ENCODE data around the gene NAXE. TPM values are rescaled to one million over a fixed set of nuclear protein-coding genes. Genes with fewer than 3 reads are reported as not detected.
"Not testable (repeated sequence)": the region's sequence is repeated elsewhere in the genome, so short reads cannot be mapped to it uniquely, and the experiment has no call there.

NAXE gene
- total RNA-seq, 1 donor from 2014 or later: 99.1 TPM

- Mint-ChIP-seq H3K27me3 (ENCODE audit: low read depth) (no peaks in the 10 kb centered on the region), H3K4me1 (peaks cover 23% of the 10 kb centered on the region), H3K27ac (peak overlapping the region; percentile 98), H3K36me3 (peaks cover 12% of the 10 kb centered on the region), H3K4me3 (peak overlapping the region; percentile 97), H3K9me3 (no peaks in the 10 kb centered on the region)
- no peak for TF ChIP-seq CTCF (IDR thresholded peaks at IDR 0.05; ENCODE audit: unreplicated experiment)
- DNase-seq (ENCODE audit: low spot score in 2 of 2, unreplicated experiment in 2 of 2): no peak
These were observed 9.2 kb downstream of the NAXE start for GRCh38 chr1:156600733-156601121.

GRCh38 chr1:156601122-156601830, 9.7 kb downstream of the NAXE start, which contains the start of gene GPATCH4:
Gene GPATCH4, minus strand, starts transcription at chr1:156601479.
- Mint-ChIP-seq H3K4me3 (peak within 1 kb of the TSS; percentile 97), H3K4me1 (peaks cover 23% of the 10 kb centered on the region), H3K27ac (peak within 1 kb of the TSS; percentile 98), H3K9me3 (no peaks in the 10 kb centered on the region), H3K36me3 (peaks cover 11% of the 10 kb centered on the region), H3K27me3 (ENCODE audit: low read depth) (no peaks in the 10 kb centered on the region)
- no peak for TF ChIP-seq CTCF (IDR thresholded peaks at IDR 0.05; ENCODE audit: unreplicated experiment)
- DNase-seq (ENCODE audit: low spot score in 2 of 2, unreplicated experiment in 2 of 2): peak; percentile 35 to 71

- H3K4me3 Mint-ChIP-seq: peak overlapping the region; percentile 97
- peaks cover 23% of the 10 kb centered on the region for H3K4me1 Mint-ChIP-seq
These were observed 10.3 kb downstream of the NAXE start for GRCh38 chr1:156601892-156602291.

GRCh38 chr1:156602557-156602993, 11.0 kb downstream of the NAXE start:
- Mint-ChIP-seq H3K4me1 (peaks cover 23% of the 10 kb centered on the region), H3K4me3 (peak overlapping the region; percentile 21), H3K9me3 (no peaks in the 10 kb centered on the region), H3K27me3 (ENCODE audit: low read depth) (no peaks in the 10 kb centered on the region), H3K27ac (peak overlapping the region; percentile 53), H3K36me3 (peaks cover 5% of the 10 kb centered on the region)
- DNase-seq (ENCODE audit: low spot score in 2 of 2, unreplicated experiment in 2 of 2): no peak
- no peak for TF ChIP-seq CTCF (IDR thresholded peaks at IDR 0.05; ENCODE audit: unreplicated experiment)

More at GRCh38 chr1:156601892-156602291, 10.3 kb downstream of the NAXE start:
- H3K9me3 Mint-ChIP-seq: no peaks in the 10 kb centered on the region
- no peak for DNase-seq (ENCODE audit: low spot score in 2 of 2, unreplicated experiment in 2 of 2)
- H3K27me3 Mint-ChIP-seq (ENCODE audit: low read depth): no peaks in the 10 kb centered on the region
- TF ChIP-seq CTCF (IDR thresholded peaks at IDR 0.05; ENCODE audit: unreplicated experiment): no peak
- peaks cover 9% of the 10 kb centered on the region for H3K36me3 Mint-ChIP-seq
- peak overlapping the region; percentile 98 for H3K27ac Mint-ChIP-seq

- H3K4me3 Mint-ChIP-seq; H3K9me3 Mint-ChIP-seq; DNase-seq (ENCODE audit: low spot score in 2 of 2, unreplicated experiment in 2 of 2); H3K27ac Mint-ChIP-seq; H3K4me1 Mint-ChIP-seq; H3K36me3 Mint-ChIP-seq: not testable (repeated sequence)
- H3K27me3 Mint-ChIP-seq (ENCODE audit: low read depth): peaks cover 13% of the 10 kb centered on the region
These were observed 15.8 kb downstream of the NAXE start for GRCh38 chr1:156607344-156607743.

- no peak overlapping the region for H3K27ac Mint-ChIP-seq
- H3K4me3 Mint-ChIP-seq: no peak overlapping the region
- peak; percentile 40 for TF ChIP-seq CTCF (IDR thresholded peaks at IDR 0.05; ENCODE audit: unreplicated experiment)
- no peaks in the 10 kb centered on the region for H3K36me3 Mint-ChIP-seq
- H3K27me3 Mint-ChIP-seq (ENCODE audit: low read depth): peaks cover 19% of the 10 kb centered on the region
- peaks cover 2% of the 10 kb centered on the region for H3K4me1 Mint-ChIP-seq
- DNase-seq (ENCODE audit: low spot score in 2 of 2, unreplicated experiment in 2 of 2): no peak
- H3K9me3 Mint-ChIP-seq: no peaks in the 10 kb centered on the region
These were observed 16.6 kb downstream of the NAXE start for GRCh38 chr1:156608036-156608674.
